Gastrocnemius medialis (tissue), 4 donors: Measurements from ENCODE around the gene TCF12. TPM values are rescaled to one million over a fixed set of nuclear protein-coding genes. Genes with fewer than 3 reads are reported as not detected.

ENCODE experiments used
- ATAC-seq, 2 donors: fragments of 150-250 bp; one replicate each; pipeline ENCODE4 v1.9.1; 2016
- DNase-seq, 2 donors: peaks; one replicate each; pipeline ENCODE4 v3.0.0-alpha.2; 2019
- H3K27ac ChIP-seq, 4 donors: fragments of 200-600 bp; sonication (generic); 1 replicate in 1 of 4; 2 replicates in 3 of 4; pipeline ENCODE4 v1.5.1; 2016 to 2018; ENCODE audit warnings: mild to moderate bottlenecking in 2 of 4, moderate library complexity in 1 of 4
- H3K27me3 ChIP-seq, 3 donors: fragments of 200-600 bp; sonication (generic) in 2 of 3; 1 replicate in 1 of 3; 2 replicates in 2 of 3; pipeline versions ENCODE4 v1.5.1 to v1.6.0; 2016 to 2019; ENCODE audit warnings: mild to moderate bottlenecking in 1 of 3, moderate library complexity in 1 of 3
- H3K36me3 ChIP-seq, 2 donors: fragments of 200-600 bp; sonication (generic) in 1 of 2; one replicate each; pipeline ENCODE4 v1.5.1; 2017 to 2018
- H3K4me1 ChIP-seq, 2 donors: fragments of 200-600 bp; sonication (generic) in 1 of 2; one replicate each; pipeline ENCODE4 v1.5.1; 2016 to 2017; ENCODE audit warnings: mild to moderate bottlenecking in 2 of 2
- H3K4me3 ChIP-seq, 4 donors: fragments of 200-600 bp; sonication (generic) in 3 of 4; 1 replicate in 1 of 4; 2 replicates in 3 of 4; pipeline ENCODE4 v1.5.1; 2016 to 2019; ENCODE audit warnings: mild to moderate bottlenecking in 2 of 4
- H3K9me3 ChIP-seq, 3 donors: fragments of 200-600 bp; sonication (generic) in 2 of 3; 1 replicate in 1 of 3; 2 replicates in 2 of 3; pipeline ENCODE4 v1.5.1; 2016 to 2019
- POLR2A ChIP-seq, 2 donors: fragments of 450-650 bp; IDR thresholded peaks; one replicate each; pipeline ENCODE4 v1.6.1; 2017; ENCODE audit warnings: antibody characterized with exemption in 2 of 2, mild to moderate bottlenecking in 2 of 2, moderate library complexity in 2 of 2
- in situ Hi-C, 4 donors: fragments of 200-750 bp; cut with MboI; loops; one replicate each; pipeline versions ENCODE4 v1.15.0 to v1.8.0; 2017; ENCODE audit warnings: low sequenced_read_pairs in 4 of 4
- intact Hi-C: fragments of 100-400 bp; cut with DNase I; formaldehyde crosslinking; loops from one replicate; pipeline ENCODE4 v1.15.1; 2023; ENCODE audit warnings: low total_unique reads
- total RNA-seq, 4 donors: library from RNA; depleted of rRNA; stranded (reverse); fragments of >200 nt; gene quantifications; one replicate each; pipeline versions ENCODE4 v1.1.0 to v1.2.3, GENCODE V29; 2016
- TF ChIP-seq, protein P1 (sequence below), 5 experiments: fragments of 450-650 bp in 3 of 5; fragments of 200-600 bp in 2 of 5; sonication (generic) in 2 of 5; IDR thresholded peaks in 4 of 5; conservative IDR thresholded peaks in 1 of 5; 1 replicate in 4 of 5; 2 replicates in 1 of 5; pipeline ENCODE4 v1.5.1; 2016 to 2019; ENCODE audit warnings: antibody characterized with exemption in 5 of 5, mild to moderate bottlenecking in 3 of 5, moderate library complexity in 3 of 5

TCF12 gene
- total RNA-seq, 4 donors from 2014 or later = 34.9 to 63.0 (median 51.4) TPM

DNA sequence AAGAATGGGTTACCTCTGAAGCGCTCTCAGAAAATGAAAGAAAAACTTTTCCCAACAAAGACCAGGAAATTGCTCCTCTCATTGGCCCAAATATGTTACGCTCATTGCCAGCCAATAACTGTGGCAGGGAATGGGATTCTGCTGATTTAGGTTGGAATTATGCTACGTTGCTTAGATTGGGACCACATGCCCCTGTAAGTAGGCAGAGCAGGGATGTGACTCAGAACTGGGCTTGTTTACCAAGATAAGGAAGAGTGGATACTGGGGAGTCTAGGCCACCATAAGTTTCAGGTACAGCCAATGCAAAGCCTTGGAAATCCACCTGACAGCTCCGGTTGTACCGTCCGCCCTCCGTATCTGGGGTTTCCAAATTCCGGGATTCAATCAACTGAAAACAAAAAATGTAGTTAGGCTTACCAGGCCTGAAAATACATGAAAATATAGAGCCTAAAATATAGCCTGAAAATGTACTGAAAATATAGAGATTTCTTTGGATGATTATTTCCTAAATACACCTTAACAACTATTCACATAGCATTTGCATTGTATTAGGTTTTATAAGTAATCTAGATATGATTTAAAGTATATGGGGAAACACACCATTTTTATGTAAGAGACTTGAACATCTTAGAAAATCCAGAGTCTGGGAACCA is 1.5 kb upstream of the TCF12 start:
- no peak for ATAC-seq
- Histone ChIP-seq H3K4me3 (peak overlapping the region in 3 of 4 donors; percentile 83 to 88 (median 86)), H3K4me1 (peaks cover 28 to 32% of the 10 kb centered on the region in 2 donors), H3K9me3 (no peaks in the 10 kb centered on the region), H3K27ac (peak overlapping the region; percentile 90 to 94 (median 92)), H3K27me3 (no peaks in the 10 kb centered on the region), H3K36me3 (no peaks in the 10 kb centered on the region)
- intact Hi-C loops = loop anchor here (5.0 kb wide), 1 partner anchor 300 kb away; no protein-coding TSS in a partner anchor
- DNase-seq = no peak
- TF ChIP-seq, protein P1, sequence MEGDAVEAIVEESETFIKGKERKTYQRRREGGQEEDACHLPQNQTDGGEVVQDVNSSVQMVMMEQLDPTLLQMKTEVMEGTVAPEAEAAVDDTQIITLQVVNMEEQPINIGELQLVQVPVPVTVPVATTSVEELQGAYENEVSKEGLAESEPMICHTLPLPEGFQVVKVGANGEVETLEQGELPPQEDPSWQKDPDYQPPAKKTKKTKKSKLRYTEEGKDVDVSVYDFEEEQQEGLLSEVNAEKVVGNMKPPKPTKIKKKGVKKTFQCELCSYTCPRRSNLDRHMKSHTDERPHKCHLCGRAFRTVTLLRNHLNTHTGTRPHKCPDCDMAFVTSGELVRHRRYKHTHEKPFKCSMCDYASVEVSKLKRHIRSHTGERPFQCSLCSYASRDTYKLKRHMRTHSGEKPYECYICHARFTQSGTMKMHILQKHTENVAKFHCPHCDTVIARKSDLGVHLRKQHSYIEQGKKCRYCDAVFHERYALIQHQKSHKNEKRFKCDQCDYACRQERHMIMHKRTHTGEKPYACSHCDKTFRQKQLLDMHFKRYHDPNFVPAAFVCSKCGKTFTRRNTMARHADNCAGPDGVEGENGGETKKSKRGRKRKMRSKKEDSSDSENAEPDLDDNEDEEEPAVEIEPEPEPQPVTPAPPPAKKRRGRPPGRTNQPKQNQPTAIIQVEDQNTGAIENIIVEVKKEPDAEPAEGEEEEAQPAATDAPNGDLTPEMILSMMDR (IDR thresholded peaks at IDR 0.05 in 4 of 5, conservative IDR thresholded peaks at IDR 0.05 in 1 of 5) = no peak
- TF ChIP-seq POLR2A (IDR thresholded peaks at IDR 0.05) = no peak
- in situ Hi-C loops = loop anchor here (25.0 kb wide), 2 partner anchors 220 to 395 kb away; no protein-coding TSS in a partner anchor

DNA sequence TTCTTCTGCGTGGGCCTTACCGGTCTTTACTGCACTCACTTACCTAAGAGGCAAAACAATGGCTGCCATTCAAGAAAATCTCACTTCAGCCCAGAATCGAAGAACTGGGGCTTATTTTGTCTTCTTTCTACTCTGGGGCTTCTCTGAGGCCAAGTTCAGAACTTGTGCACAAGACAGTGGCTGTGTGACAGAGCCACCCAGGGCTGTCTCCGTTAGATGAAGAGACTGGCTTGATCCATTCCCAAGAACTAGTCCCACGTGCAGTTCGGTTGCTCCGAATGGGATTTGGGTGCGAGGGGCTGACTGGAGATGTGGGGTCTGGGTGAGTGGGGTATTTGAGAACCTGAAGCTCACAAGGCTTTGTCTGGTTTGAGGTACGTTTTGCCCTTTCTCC is 795 bp upstream of the TCF12 start:
- H3K9me3 ChIP-seq = no peaks in the 10 kb centered on the region
- peak overlapping the region; percentile 90 to 94 (median 92) for H3K27ac ChIP-seq
- in situ Hi-C loops (loop anchor here (25.0 kb wide), 2 partner anchors 220 to 395 kb away; no protein-coding TSS in a partner anchor), intact Hi-C loops (loop anchor here (1.0 to 5.0 kb wide), 5 partner anchors 30 to 389 kb away; partner anchors contain the start of gene ZNF280D)
- H3K36me3 ChIP-seq = no peaks in the 10 kb centered on the region
- TF ChIP-seq, protein P1 (IDR thresholded peaks at IDR 0.05 in 4 of 5, conservative IDR thresholded peaks at IDR 0.05 in 1 of 5) = no peak
- no peak for TF ChIP-seq POLR2A (IDR thresholded peaks at IDR 0.05)
- H3K4me3 ChIP-seq = peak overlapping the region; percentile 83 to 91 (median 87)
- H3K27me3 ChIP-seq = no peaks in the 10 kb centered on the region
- ATAC-seq = peak in 1 of 2 donors; percentile 15
- H3K4me1 ChIP-seq = peaks cover 35 to 39% of the 10 kb centered on the region in 2 donors
- no peak for DNase-seq

DNA sequence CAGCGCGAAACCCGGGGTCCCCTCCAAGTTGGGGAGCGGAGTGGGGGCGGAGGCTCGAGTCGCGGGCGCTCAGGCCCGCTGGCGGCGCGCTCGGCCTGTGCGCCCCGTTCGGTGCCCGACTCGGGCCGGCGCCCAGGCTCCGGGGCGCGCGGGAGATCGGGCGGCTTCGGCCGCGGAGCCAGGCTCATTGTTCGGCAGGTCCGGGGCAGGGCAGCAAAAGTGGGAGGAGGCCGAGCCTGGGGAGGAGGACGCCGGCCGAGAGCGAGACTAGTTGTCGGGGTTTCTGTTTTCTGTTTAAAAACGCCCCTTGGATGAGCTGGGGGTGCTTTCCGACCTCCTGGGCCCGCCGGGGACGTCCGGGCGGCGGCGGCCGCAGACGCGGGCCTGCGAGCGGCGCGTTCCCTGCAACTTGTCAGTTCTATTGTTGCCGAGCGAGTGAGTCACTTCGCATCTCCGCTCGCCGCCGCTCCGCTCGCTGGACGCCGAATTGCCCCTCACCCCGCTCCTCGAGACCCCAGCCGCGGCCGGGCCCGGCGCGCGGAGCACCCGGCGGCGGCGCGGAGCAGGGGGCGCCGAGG is 676 bp downstream of the TCF12 start:
- intact Hi-C loops (loop anchor here (2.0 to 5.0 kb wide), 2 partner anchors 220 to 298 kb away; no protein-coding TSS in a partner anchor), in situ Hi-C loops (loop anchor here (25.0 kb wide), 2 partner anchors 218 to 393 kb away; no protein-coding TSS in a partner anchor)
- H3K27ac ChIP-seq = peak overlapping the region; percentile 90 to 94 (median 92)
- peak overlapping the region; percentile 83 to 91 (median 87) for H3K4me3 ChIP-seq
- peaks cover 48 to 51% of the 10 kb centered on the region in 2 donors for H3K4me1 ChIP-seq
- no peaks in the 10 kb centered on the region for H3K9me3 ChIP-seq
- DNase-seq (peak; percentile 28 to 52), ATAC-seq (peak; percentile 68 to 69)
- H3K27me3 ChIP-seq = no peaks in the 10 kb centered on the region
- TF ChIP-seq, protein P1 (IDR thresholded peaks at IDR 0.05 in 4 of 5, conservative IDR thresholded peaks at IDR 0.05 in 1 of 5) = no peak
- peak; percentile 8 to 32 for TF ChIP-seq POLR2A (IDR thresholded peaks at IDR 0.05)
- no peaks in the 10 kb centered on the region for H3K36me3 ChIP-seq

DNA sequence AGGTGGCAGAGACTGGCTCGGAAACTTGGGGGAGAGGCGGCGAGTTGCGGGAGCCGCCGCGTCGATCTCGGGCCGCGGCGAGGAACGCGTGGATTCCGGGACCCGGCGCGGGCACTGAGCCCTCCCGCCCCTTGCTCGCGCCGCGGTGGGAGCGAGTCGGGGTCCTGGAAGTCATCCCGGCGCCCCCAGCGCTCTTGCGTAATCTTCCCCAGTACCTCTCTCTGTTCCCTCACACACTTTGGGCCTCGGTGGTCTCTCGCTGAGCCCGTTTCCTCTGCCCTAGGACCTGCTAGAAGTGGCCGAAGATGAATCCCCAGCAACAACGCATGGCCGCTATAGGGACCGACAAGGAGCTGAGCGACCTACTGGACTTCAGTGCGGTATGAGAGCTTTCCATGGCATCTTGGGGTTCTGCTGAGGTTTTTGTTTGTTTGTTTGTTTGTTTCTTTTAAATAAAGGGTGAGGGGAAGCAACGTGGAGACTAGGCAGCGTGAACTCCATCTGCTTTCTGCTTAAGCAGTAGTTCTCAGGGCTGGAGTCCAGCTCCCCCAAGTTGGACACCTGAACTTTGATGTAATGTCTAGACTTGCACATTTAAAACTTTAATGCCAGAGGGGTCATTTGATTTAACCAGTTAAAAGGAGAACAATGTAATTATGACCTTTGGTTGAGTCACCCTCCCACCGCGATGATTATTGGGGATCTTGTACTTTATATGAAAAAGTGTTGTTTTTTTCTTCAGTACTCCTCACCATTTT is 1.3 kb downstream of the TCF12 start:
- ATAC-seq (peak; percentile 10 to 22), DNase-seq (peak; percentile 14 to 16)
- TF ChIP-seq, protein P1 (IDR thresholded peaks at IDR 0.05 in 4 of 5, conservative IDR thresholded peaks at IDR 0.05 in 1 of 5) = no peak
- no peak for TF ChIP-seq POLR2A (IDR thresholded peaks at IDR 0.05)
- Histone ChIP-seq H3K4me1 (peaks cover 54 to 55% of the 10 kb centered on the region in 2 donors), H3K27ac (peak overlapping the region; percentile 90 to 94 (median 92)), H3K9me3 (no peaks in the 10 kb centered on the region), H3K36me3 (no peaks in the 10 kb centered on the region), H3K4me3 (peak overlapping the region; percentile 83 to 91 (median 87)), H3K27me3 (no peaks in the 10 kb centered on the region)
- in situ Hi-C loops = loop anchor here (5.0 to 25.0 kb wide), 5 partner anchors 32 to 393 kb away; no protein-coding TSS in a partner anchor
- intact Hi-C loops = loop anchor here (2.0 to 5.0 kb wide), 2 partner anchors 219 to 298 kb away; no protein-coding TSS in a partner anchor
